T1000 (cell line): ENCODE results near the gene CACNA2D1.
"Not testable (repeated sequence)": the region's sequence is repeated elsewhere in the genome, so short reads cannot be mapped to it uniquely, and the experiment has no call there.

Experiments
- DNase-seq: peaks from one replicate; lab custom pipeline; 2025; ENCODE audit warnings: mixed read lengths; lab: John Stamatoyannopoulos, UW

The CACNA2D1 gene

GRCh38 chr7:82393076-82393839, 50.3 kb downstream of the CACNA2D1 start:
- no peak for DNase-seq

DNA sequence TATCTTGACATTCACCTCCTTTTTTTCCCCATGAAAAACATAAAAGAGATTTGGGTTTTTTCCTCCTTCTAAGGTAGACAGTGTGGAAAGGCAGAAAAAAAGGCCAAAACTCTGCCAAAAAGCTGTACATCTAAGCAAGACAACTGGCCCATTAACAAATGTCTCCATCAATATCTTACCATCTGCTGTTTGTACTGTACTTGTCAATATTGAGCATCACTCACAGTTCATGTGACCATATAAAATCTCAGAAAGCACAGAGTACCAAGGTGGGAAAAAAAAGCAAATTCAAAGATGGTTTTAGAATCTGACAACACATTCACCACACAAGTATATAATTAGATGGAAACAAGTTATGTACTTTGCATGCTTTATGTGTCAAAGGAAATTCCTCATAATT, 52.6 kb downstream of the CACNA2D1 start:
- no peak for DNase-seq

GRCh38 chr7:82389876-82390275, 53.7 kb downstream of the CACNA2D1 start:
- no peak for DNase-seq

DNA sequence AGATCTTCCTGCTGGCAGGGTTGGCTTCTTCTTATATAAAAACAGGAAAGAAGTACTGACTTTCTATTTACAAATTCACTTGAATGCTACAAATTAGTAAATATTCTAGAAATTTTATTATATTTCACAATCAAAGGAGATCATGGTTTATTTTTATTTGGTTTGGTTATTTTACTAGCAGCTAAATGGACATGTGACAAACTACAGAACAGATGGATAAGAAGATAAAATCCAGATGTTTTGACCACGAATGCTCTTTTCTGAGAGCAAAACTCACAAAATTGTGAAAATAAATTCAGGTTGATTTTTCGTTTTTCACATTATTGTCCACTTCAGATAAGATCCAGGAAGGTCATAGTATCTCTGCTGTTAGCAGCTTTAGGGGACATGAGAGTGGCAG, 55.4 kb downstream of the CACNA2D1 start:
- no peak for DNase-seq

DNA sequence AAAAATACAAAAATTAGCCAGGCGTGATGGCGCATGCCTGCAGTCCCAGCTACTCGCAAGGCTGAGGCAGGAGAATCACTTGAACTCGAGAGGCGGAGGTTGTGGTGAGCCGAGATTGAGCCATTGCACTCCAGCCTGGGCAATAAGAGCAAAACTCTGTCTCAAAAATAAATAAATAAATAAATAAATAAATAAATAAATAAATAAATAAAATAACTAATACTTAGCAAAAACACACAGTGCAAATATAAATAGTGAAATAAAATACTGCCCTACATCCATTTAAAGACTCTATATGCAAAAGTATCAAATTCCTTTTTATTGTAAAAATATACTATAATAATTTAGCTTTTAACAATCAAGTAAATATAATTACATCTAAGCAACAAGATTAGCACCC, 57.0 kb downstream of the CACNA2D1 start:
- DNase-seq: not testable (repeated sequence)

DNA sequence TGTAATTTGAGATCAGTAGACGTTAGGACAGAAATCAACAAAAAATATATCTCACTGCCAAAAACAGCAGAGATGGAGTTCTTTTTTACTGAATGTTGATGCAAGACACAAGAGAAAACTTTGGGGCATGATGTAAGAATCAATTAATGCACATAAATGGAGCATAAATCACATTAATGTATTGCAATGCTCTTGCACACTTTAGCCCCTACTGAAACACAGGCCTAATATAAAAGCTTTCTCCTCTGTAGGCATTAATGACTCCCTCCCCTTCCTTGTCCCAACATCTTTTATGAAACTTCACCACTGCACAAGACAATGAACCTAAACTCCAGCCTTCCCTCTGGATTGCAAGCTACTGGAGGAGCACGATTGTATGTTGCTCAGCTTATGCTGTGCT, 58.8 kb downstream of the CACNA2D1 start:
- DNase-seq: no peak

GRCh38 chr7:82384051-82384464, 59.5 kb downstream of the CACNA2D1 start:
- DNase-seq: no peak

GRCh38 chr7:82382276-82382675, 61.3 kb downstream of the CACNA2D1 start:
- no peak for DNase-seq

DNA sequence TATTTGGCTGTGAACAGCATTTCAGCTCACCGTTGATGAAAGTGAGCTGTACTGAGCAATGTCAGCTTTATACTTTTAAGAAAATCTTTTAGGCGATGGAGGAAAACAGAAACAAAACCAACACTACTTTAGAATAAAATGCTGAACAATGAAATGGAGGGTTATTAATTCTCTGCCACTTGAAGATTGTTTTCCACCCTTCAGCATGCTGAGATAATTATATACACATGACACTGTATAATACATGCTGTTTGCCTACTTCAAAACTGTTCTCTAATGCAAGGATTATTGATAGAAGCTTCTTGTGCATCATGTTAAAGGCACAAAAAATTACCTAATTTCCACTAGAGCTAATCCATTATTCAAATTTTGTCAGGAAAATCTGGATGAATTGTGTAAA, 66.8 kb downstream of the CACNA2D1 start:
- no peak for DNase-seq

- no peak for DNase-seq
Measured at GRCh38 chr7:82375713-82376112, 67.9 kb downstream of the CACNA2D1 start.

- DNase-seq: no peak
Measured at GRCh38 chr7:82375129-82375528, 68.4 kb downstream of the CACNA2D1 start.

- DNase-seq: no peak
Measured at GRCh38 chr7:82373926-82374635, 69.5 kb downstream of the CACNA2D1 start.

DNA sequence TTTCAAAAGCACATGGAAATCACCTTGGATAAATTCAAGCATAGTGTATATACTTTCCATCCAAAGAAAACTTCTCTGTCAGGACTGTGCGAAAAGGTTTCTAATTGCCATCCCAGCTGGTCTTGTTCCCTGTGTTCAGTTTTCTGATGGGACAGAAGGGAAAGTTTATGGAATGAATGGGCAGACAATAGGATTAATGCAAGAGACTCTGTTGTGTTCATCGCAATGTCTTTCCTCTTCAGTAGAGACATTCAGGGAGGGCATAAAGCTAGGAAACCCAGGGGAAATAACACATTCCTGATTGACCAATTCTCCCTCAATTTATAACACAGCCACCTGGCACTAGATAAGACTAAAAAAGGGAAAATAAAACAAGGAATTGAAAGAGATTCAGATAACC, 78.9 kb downstream of the CACNA2D1 start:
- DNase-seq: no peak

- no peak for DNase-seq
Measured at GRCh38 chr7:82364048-82364447, 79.5 kb downstream of the CACNA2D1 start.

DNA sequence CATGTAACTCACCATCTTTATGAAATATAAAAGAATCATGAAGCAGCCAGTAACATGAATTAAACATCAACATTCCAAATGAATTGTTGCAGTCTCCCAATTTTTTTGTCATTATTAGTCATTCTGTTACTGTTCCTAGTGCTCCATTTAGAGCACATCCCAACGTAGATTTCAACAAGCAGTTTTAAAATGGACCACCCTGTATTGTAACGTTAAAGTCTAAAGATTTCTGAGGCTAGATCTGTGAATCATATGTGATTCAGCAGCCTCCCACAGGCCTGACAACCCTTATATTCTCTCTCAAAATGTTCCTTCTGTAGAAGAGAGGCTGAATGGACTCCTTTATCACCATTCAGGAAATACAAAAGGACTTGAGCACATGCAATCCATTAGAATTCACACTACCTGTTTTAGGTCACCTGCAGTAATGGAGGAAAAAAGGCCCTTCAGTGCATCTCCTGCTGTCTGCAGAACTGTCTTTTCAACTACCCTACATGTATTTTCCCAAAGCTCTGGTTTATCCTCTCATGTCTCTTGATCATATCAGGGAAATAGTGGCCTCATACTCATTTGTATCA, 81.4 kb downstream of the CACNA2D1 start:
- DNase-seq: no peak

DNA sequence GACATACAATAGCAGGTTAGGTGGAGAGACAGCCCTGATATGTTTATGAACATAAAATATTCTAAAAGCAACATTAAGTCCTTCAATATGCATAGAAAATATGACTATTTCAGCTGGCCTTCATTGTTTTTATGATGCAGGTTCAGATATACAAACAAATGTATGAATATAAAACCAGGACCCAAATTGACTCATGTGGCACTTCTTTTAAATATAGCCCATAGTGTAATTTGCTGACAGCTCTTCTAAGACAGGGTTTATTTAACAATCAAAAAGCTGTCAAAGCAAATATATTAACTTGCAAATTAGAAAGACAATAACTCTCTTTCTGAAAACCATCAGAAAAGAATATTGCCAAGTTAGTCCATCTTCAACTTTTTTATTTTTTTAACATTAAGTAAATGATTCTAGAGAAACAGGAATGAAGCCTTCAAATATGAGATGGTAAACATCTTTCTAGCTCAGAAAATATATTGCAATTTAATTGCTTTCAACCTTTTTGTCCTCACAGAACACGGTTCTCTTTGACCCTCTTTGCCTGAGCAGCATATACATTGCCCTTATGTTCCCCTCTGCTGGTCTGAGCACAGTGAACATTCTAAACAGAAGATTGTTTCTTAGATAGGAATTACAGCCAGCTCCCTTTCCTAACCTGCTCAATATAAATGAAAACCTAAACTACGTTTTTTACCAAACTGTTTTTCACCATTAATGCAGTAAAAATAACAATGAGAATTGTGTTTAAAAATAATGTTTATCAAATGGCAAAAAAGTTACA, 82.8 kb downstream of the CACNA2D1 start:
- no peak for DNase-seq

DNA sequence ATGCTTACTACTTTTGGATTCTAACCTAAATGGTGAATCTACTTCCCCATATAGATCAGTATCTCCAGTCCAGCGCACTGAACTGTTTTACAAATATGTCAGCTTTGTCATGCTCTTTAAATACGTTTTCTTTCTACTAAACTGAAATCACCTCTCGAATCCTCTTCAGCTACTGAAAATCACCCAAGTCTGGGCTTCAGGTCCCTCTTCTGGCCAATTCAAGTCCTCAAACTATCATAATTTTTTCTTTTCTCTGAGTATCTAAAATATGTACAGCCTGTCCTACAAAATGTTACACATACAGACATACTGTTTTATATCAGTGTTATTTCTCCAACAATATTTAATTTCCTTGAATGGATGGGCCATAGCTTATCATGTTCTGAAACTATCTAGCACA, 84.2 kb downstream of the CACNA2D1 start:
- no peak for DNase-seq

DNA sequence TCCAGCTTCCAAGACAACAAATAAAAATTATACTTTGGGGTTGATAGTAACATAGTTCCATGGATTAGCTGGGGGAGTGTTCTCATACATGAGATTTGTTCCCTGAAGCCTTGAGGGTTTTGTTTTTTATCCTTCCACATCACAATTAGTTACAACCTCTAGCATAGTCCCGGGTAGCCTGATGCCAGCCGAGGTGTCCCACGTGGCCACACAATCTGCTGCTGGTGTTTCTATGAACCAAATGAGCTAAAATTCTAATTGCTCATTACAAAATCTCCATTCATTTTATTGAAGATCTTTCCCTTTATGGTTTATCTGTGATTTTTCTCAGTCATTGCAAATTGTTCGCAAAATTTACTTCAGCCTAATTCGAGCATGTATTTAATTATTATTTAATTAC, 84.7 kb downstream of the CACNA2D1 start:
- DNase-seq: no peak

DNA sequence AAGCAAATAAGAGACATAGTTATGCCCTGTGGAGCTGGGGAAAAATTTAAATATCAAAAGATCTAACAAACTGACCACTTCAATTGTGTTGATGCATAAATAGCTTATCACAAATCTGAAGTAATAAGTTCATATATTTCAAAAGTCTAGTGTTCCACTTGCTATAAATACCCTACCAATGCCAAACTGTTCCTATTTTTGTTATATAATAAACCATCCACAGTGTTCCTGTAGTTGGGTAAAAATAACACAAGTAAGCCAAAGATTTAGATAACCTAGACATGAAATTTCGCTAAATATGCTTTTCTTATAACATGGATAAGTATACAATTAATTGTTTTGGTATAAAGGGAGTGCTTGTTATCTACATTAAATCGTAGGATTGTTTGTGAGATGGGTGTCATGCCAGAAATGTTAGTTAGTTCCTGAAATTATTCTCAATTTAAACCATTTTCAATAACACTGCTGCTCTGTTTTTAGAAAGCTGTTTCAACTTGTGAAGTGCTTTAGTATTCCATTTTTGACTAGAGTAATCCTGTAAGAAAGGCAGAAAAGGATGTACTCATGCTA, 85.5 kb downstream of the CACNA2D1 start:
- DNase-seq: no peak

DNA sequence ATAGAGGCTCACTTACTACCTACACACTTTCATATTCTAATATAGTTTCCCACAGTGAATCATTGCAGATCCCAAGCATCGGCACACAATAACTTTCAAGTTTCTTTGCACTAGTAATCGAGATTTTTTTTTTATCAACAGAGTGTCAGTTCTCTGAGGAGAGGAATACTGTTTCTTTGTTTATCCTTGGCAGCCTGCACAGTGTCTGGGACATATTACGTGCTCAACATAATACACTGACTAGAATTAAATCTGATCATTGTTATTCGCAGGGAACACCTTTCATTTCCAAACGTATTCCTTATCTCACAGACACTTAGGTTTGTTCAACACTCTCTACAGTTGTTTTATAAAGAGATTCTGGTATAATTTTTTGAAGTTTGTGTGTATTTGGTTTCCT, 95.3 kb downstream of the CACNA2D1 start:
- no peak for DNase-seq

DNA sequence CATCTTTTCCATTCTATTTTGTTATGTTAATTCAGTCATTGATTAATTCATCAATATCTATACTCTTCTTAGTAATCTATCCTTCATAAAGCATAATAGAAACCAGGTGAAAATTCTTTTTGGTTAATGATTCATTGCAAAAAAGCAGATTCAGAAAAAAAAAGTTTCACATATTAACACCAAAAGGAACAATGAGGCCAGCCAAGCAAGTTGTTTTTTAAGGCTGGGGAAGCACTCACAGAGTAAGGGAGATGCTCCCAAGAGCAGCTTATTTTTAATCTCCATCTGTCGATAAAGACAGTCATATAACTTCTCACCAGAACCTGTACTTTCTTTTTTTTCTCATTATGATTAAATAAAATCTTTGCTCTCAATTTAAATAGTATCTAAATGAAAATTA, 95.8 kb downstream of the CACNA2D1 start:
- no peak for DNase-seq

- no peak for DNase-seq
Measured at GRCh38 chr7:82345886-82346285, 97.7 kb downstream of the CACNA2D1 start.
